Measurements from ENCODE around the gene AFAP1L2.

Gene AFAP1L2

GRCh38 chr10:114408968-114409444 is 4.7 kb upstream of the AFAP1L2 start:
- no peak overlapping the region for H3K4me3 ChIP-seq (ENCODE audit: control insufficient read depth, low read depth, low read length)
- TF ChIP-seq, protein P1, sequence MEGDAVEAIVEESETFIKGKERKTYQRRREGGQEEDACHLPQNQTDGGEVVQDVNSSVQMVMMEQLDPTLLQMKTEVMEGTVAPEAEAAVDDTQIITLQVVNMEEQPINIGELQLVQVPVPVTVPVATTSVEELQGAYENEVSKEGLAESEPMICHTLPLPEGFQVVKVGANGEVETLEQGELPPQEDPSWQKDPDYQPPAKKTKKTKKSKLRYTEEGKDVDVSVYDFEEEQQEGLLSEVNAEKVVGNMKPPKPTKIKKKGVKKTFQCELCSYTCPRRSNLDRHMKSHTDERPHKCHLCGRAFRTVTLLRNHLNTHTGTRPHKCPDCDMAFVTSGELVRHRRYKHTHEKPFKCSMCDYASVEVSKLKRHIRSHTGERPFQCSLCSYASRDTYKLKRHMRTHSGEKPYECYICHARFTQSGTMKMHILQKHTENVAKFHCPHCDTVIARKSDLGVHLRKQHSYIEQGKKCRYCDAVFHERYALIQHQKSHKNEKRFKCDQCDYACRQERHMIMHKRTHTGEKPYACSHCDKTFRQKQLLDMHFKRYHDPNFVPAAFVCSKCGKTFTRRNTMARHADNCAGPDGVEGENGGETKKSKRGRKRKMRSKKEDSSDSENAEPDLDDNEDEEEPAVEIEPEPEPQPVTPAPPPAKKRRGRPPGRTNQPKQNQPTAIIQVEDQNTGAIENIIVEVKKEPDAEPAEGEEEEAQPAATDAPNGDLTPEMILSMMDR (conservative IDR thresholded peaks at IDR 0.05; ENCODE audit: control insufficient read depth, insufficient read depth, low read depth, low read length), result no peak
- DNase-seq (ENCODE audit: low read depth), result peak; percentile 38

DNA sequence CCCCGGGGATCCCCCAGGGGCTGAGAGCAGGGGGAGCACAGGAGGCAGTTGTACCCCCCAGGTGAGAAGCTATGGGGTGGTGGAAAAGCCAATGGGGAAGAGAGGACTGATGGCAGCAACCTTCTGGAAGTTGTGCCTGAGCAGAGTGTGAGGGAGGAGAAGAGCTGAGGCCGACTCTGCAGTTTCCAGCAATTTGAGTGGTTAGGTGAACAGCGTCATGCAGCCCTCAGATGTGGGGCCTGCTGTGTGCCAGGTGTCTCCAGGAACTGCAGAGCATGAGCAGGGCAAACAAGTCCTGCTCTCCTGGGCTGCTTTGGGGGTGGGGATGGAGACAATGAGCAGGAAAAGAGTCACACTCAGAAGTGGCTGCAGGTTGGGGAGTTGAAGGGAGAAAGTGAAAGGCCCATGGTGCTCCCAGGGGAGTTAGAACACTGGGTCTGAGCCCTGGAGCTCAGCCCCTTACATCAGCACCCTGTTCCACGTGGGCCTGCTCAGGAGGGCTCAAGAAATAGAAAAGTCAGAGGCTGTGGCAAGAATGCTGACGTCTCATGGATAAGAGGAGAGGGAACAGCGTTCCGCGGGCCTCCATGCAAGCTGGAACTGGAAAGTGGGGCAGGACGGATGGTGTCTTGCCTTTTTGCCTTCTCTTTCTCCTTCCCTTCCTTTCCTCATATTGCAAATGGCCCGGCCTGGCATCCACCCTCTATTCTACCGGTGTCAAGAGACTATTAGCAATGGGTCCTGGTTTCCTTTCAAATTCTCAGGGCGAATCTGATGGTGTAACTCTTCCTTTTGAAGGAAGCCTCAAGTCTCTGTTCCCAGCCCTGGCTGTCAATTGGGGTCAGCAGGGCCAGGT is 4.0 kb upstream of the AFAP1L2 start:
- TF ChIP-seq, protein P1 (conservative IDR thresholded peaks at IDR 0.05; ENCODE audit: control insufficient read depth, insufficient read depth, low read depth, low read length), result no peak
- DNase-seq (ENCODE audit: low read depth), result no peak
- H3K4me3 ChIP-seq (ENCODE audit: control insufficient read depth, low read depth, low read length), result no peak overlapping the region

- H3K4me3 ChIP-seq (ENCODE audit: control insufficient read depth, low read depth, low read length), result no peak overlapping the region
- no peak for DNase-seq (ENCODE audit: low read depth)
- TF ChIP-seq, protein P1 (conservative IDR thresholded peaks at IDR 0.05; ENCODE audit: control insufficient read depth, insufficient read depth, low read depth, low read length), result no peak
Observed at GRCh38 chr10:114406455-114406854, 2.2 kb upstream of the AFAP1L2 start.

GRCh38 chr10:114405011-114405350 is 679 bp upstream of the AFAP1L2 start:
- DNase-seq (ENCODE audit: low read depth), result no peak
- no peak overlapping the region for H3K4me3 ChIP-seq (ENCODE audit: control insufficient read depth, low read depth, low read length)
- TF ChIP-seq, protein P1 (conservative IDR thresholded peaks at IDR 0.05; ENCODE audit: control insufficient read depth, insufficient read depth, low read depth, low read length), result no peak

- DNase-seq (ENCODE audit: low read depth), result no peak
- TF ChIP-seq, protein P1 (conservative IDR thresholded peaks at IDR 0.05; ENCODE audit: control insufficient read depth, insufficient read depth, low read depth, low read length), result no peak
- H3K4me3 ChIP-seq (ENCODE audit: control insufficient read depth, low read depth, low read length), result peak overlapping the region; percentile 4
Observed at GRCh38 chr10:114403541-114404161, 651 bp downstream of the AFAP1L2 start.

GRCh38 chr10:114402871-114403540 is 1.3 kb downstream of the AFAP1L2 start:
- no peak for DNase-seq (ENCODE audit: low read depth)
- TF ChIP-seq, protein P1 (conservative IDR thresholded peaks at IDR 0.05; ENCODE audit: control insufficient read depth, insufficient read depth, low read depth, low read length), result no peak
- H3K4me3 ChIP-seq (ENCODE audit: control insufficient read depth, low read depth, low read length), result peak overlapping the region; percentile 4
